Neural cell (in vitro differentiated cells): ENCODE measurements around the gene TUBB2A.
"Not testable (repeated sequence)": the region's sequence is repeated elsewhere in the genome, so short reads cannot be mapped to it uniquely, and the experiment has no call there.

ENCODE experiments used
- EP300 ChIP-seq: fragments of 450-650 bp; conservative IDR thresholded peaks from 2 replicates; pipeline ENCODE4 v1.6.1; 2014; ENCODE audit warnings: antibody characterized with exemption, mild to moderate bottlenecking, moderate library complexity; ENCODE audit not compliant: poor library complexity, severe bottlenecking
- EZH2 ChIP-seq: fragments of 200-600, 300-800 bp; shearing (Covaris generic), sonication (generic); IDR thresholded peaks from 2 replicates; pipeline ENCODE4 v1.6.1; 2014; ENCODE audit warnings: antibody characterized with exemption, low read length, borderline replicate concordance, mild to moderate bottlenecking; ENCODE audit not compliant: insufficient read depth, poor library complexity, severe bottlenecking
- POLR2AphosphoS5 ChIP-seq: IDR thresholded peaks from 2 replicates; pipeline ENCODE4 v1.6.1; 2012
- TAF1 ChIP-seq: IDR thresholded peaks from 2 replicates; pipeline ENCODE4 v1.6.1; 2012; ENCODE audit warnings: low read depth
- TF ChIP-seq, protein P1 (sequence below): fragments of 450-650 bp; IDR thresholded peaks from 2 replicates; pipeline ENCODE4 v1.5.1; 2014; ENCODE audit warnings: antibody characterized with exemption, mild to moderate bottlenecking, moderate library complexity; ENCODE audit not compliant: poor library complexity, severe bottlenecking

- TF ChIP-seq EZH2, POLR2AphosphoS5, EP300, TAF1: not testable (repeated sequence)
- TF ChIP-seq, protein P1, sequence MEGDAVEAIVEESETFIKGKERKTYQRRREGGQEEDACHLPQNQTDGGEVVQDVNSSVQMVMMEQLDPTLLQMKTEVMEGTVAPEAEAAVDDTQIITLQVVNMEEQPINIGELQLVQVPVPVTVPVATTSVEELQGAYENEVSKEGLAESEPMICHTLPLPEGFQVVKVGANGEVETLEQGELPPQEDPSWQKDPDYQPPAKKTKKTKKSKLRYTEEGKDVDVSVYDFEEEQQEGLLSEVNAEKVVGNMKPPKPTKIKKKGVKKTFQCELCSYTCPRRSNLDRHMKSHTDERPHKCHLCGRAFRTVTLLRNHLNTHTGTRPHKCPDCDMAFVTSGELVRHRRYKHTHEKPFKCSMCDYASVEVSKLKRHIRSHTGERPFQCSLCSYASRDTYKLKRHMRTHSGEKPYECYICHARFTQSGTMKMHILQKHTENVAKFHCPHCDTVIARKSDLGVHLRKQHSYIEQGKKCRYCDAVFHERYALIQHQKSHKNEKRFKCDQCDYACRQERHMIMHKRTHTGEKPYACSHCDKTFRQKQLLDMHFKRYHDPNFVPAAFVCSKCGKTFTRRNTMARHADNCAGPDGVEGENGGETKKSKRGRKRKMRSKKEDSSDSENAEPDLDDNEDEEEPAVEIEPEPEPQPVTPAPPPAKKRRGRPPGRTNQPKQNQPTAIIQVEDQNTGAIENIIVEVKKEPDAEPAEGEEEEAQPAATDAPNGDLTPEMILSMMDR, result not testable (repeated sequence)
These were observed 10.7 kb upstream of the TUBB2A start for GRCh38 chr6:3168046-3168445.
